ENCODE results near the gene SLC13A2. TPM values are rescaled to one million over a fixed set of nuclear protein-coding genes. Genes with fewer than 3 reads are reported as not detected.
A peak's percentile ranks its signal among the peaks of the same experiment; 100 is the strongest.

Gene SLC13A2
- total RNA-seq, 6 donors from 2014 or later = 0.10 to 0.61 (median 0.14) TPM; not detected in 3

- Histone ChIP-seq H3K27me3 (no peaks in the 10 kb centered on the region), H3K27ac (peak overlapping the region in 3 of 4 donors; percentile 24 to 71 (median 36)), H3K36me3 (no peaks in the 10 kb centered on the region), H3K4me1 (peaks cover 0 to 30% (median 16%) of the 10 kb centered on the region in 4 donors), H3K9me3 (no peaks in the 10 kb centered on the region), H3K4me3 (no peak overlapping the region)
- no peak for DNase-seq
- WGBS, 2 donors = 86 to 100% methylated on average over 1 to 2 of the region's 2 CpGs
- TF ChIP-seq EP300 (IDR thresholded peaks at IDR 0.05) (no peak), CTCF (IDR thresholded peaks at IDR 0.05) (no peak)
- no peak for ATAC-seq (ENCODE audit: low FRiP score in 2 of 2)
These were observed 53.8 kb downstream of the SLC13A2 start for GRCh38 chr17:28527181-28527681.

- peak in 1 of 2 donors; percentile 19 for ATAC-seq (ENCODE audit: low FRiP score in 2 of 2)
- 75 to 79% methylated on average over 1 to 2 of the region's 2 CpGs for WGBS, 2 donors
- Histone ChIP-seq H3K27me3 (no peaks in the 10 kb centered on the region), H3K9me3 (no peaks in the 10 kb centered on the region), H3K36me3 (no peaks in the 10 kb centered on the region), H3K27ac (peak overlapping the region in 3 of 4 donors; percentile 24 to 71 (median 36)), H3K4me1 (peaks cover 0 to 30% (median 17%) of the 10 kb centered on the region in 4 donors), H3K4me3 (no peak overlapping the region)
- DNase-seq = peak; percentile 61 to 75
- no peak for TF ChIP-seq POLR2A (IDR thresholded peaks at IDR 0.05)
- no peak for TF ChIP-seq EP300 (IDR thresholded peaks at IDR 0.05)
- TF ChIP-seq CTCF (IDR thresholded peaks at IDR 0.05) = no peak
These were observed 54.4 kb downstream of the SLC13A2 start for GRCh38 chr17:28527859-28528258.

GRCh38 chr17:28528327-28529012, 55.0 kb downstream of the SLC13A2 start:
- peak overlapping the region in 3 of 4 donors; percentile 24 to 71 (median 32) for H3K27ac ChIP-seq
- no peaks in the 10 kb centered on the region for H3K36me3 ChIP-seq
- H3K27me3 ChIP-seq = no peaks in the 10 kb centered on the region
- peak in 1 of 2 donors; percentile 12 for ATAC-seq (ENCODE audit: low FRiP score in 2 of 2)
- 56 to 85% methylated on average over 4 to 9 of the region's 9 CpGs for WGBS, 2 donors
- H3K9me3 ChIP-seq = no peaks in the 10 kb centered on the region
- TF ChIP-seq POLR2A (IDR thresholded peaks at IDR 0.05) (no peak), EP300 (IDR thresholded peaks at IDR 0.05) (no peak), POLR2AphosphoS5 (IDR thresholded peaks at IDR 0.05) (no peak), CTCF (IDR thresholded peaks at IDR 0.05) (no peak)
- DNase-seq = peak in 1 of 2 donors; percentile 79
- H3K4me1 ChIP-seq = peaks cover 0 to 34% (median 17%) of the 10 kb centered on the region in 4 donors
- H3K4me3 ChIP-seq = no peak overlapping the region

- WGBS, 2 donors = 89 to 96% methylated on average over 3 of the region's 3 CpGs
- Histone ChIP-seq H3K9me3 (no peaks in the 10 kb centered on the region), H3K4me3 (no peak overlapping the region), H3K36me3 (no peaks in the 10 kb centered on the region), H3K4me1 (peaks cover 0 to 34% (median 17%) of the 10 kb centered on the region in 4 donors), H3K27ac (peak overlapping the region in 1 of 4 donors; percentile 32), H3K27me3 (no peaks in the 10 kb centered on the region)
- ATAC-seq (ENCODE audit: low FRiP score in 2 of 2) (no peak), DNase-seq (no peak)
- no peak for TF ChIP-seq EP300 (IDR thresholded peaks at IDR 0.05)
These were observed 55.6 kb downstream of the SLC13A2 start for GRCh38 chr17:28529013-28529400.

GRCh38 chr17:28530250-28530649, 56.8 kb downstream of the SLC13A2 start:
- no peak overlapping the region for H3K4me3 ChIP-seq
- H3K27me3 ChIP-seq = no peaks in the 10 kb centered on the region
- 81 to 84% methylated on average over 4 of the region's 4 CpGs for WGBS, 2 donors
- H3K27ac ChIP-seq = no peak overlapping the region
- TF ChIP-seq EP300 (IDR thresholded peaks at IDR 0.05) (no peak), CTCF (IDR thresholded peaks at IDR 0.05) (no peak), POLR2AphosphoS5 (IDR thresholded peaks at IDR 0.05) (no peak), POLR2A (IDR thresholded peaks at IDR 0.05) (no peak)
- ATAC-seq (ENCODE audit: low FRiP score in 2 of 2) (no peak), DNase-seq (no peak)
- H3K36me3 ChIP-seq = no peaks in the 10 kb centered on the region
- H3K4me1 ChIP-seq = peaks cover 0 to 35% (median 11%) of the 10 kb centered on the region in 4 donors
- no peaks in the 10 kb centered on the region for H3K9me3 ChIP-seq

All from upper lobe of left lung (tissue), 6 donors.